Choroid plexus epithelial cell (primary cell): ENCODE measurements around the gene ALDH16A1.

ENCODE experiments used
- DNase-seq: peaks from one replicate; pipeline ENCODE4 v3.0.0-alpha.2; 2010; ENCODE audit warnings: low read depth
- H3K4me3 ChIP-seq: 2 replicates; pipeline ENCODE4 v1.5.1; 2011; ENCODE audit warnings: low read depth, mild to moderate bottlenecking, control low read depth, low read length, moderate library complexity
- TF ChIP-seq, protein P1 (sequence below): conservative IDR thresholded peaks from 2 replicates; pipeline ENCODE4 v1.5.1; 2011; ENCODE audit warnings: low read depth, mild to moderate bottlenecking, control low read depth, inconsistent platforms, low read length, moderate library complexity

The ALDH16A1 gene

DNA sequence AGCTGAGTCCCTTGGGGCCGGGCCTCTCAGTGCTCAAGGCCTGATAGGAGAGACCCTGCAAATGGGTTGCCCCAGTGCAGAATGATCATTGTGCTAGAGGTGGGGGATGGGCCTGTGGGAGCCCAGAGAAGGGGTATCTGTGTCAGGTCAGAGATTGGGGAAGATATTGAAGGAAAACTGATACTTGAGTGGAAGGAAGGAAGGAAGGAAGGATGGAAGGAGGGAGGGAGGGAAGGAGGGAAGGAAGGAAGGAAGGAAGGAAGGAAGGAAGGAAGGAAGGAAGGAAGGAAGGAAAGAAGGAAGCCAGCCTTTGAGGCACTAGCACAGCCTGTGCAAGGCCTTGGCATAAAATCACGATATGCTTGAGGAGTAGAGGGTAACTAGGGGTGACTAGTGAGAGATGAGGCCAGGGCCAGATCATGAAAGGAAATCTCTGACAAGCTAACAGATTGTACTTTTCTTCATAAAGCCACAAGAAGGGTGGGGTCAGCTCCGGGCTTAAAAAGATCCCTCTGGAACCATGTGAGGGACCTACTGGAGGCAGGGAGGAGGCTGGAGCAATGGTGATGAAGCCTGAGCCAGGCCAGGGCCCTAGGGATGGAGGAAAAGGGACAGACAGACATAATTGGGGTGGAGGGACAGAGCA is 41.2 kb upstream of the ALDH16A1 start:
- no peak for DNase-seq
- no peak overlapping the region for H3K4me3 ChIP-seq
- TF ChIP-seq, protein P1, sequence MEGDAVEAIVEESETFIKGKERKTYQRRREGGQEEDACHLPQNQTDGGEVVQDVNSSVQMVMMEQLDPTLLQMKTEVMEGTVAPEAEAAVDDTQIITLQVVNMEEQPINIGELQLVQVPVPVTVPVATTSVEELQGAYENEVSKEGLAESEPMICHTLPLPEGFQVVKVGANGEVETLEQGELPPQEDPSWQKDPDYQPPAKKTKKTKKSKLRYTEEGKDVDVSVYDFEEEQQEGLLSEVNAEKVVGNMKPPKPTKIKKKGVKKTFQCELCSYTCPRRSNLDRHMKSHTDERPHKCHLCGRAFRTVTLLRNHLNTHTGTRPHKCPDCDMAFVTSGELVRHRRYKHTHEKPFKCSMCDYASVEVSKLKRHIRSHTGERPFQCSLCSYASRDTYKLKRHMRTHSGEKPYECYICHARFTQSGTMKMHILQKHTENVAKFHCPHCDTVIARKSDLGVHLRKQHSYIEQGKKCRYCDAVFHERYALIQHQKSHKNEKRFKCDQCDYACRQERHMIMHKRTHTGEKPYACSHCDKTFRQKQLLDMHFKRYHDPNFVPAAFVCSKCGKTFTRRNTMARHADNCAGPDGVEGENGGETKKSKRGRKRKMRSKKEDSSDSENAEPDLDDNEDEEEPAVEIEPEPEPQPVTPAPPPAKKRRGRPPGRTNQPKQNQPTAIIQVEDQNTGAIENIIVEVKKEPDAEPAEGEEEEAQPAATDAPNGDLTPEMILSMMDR = no peak

GRCh38 chr19:49413348-49413747 is 39.7 kb upstream of the ALDH16A1 start:
- H3K4me3 ChIP-seq = no peak overlapping the region
- DNase-seq = no peak
- TF ChIP-seq, protein P1 = no peak

GRCh38 chr19:49414256-49414655 is 38.8 kb upstream of the ALDH16A1 start:
- no peak overlapping the region for H3K4me3 ChIP-seq
- DNase-seq = no peak
- TF ChIP-seq, protein P1 = no peak

DNA sequence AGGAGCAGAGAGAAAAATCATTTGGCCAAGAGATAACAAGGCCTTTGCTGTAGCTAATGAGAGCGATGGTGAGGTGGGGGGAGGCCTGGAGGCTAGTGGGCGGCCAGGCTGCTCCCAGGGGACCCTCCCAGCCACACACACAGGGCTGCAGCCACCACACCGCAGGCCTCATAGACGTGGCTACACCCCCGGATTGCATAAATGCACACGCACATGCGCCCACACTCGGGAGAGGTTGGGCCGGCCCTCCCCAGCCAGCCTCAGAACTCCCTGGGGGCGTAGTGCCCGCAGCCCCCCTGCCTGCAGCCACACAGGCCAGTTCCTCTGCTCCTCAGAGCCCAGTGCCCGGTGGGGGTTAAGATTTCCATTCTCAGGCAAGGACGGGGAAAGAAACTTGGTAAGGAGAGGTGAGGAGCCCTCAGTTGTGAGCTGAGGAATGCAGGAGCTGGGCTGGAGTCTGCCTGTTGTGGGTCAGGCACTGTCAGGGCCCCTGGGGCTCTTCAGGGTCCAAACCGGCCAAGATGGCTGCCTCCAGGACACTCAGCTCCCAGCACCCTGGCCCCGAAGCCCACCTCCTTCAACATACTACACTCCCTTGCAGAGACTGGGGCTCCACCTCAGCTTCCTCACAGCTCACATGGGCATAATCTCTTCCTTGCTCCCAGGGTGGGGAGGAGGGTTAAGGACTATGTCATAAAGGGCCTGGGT is 37.8 kb upstream of the ALDH16A1 start:
- TF ChIP-seq, protein P1 = no peak
- peak; percentile 9 for DNase-seq

DNA sequence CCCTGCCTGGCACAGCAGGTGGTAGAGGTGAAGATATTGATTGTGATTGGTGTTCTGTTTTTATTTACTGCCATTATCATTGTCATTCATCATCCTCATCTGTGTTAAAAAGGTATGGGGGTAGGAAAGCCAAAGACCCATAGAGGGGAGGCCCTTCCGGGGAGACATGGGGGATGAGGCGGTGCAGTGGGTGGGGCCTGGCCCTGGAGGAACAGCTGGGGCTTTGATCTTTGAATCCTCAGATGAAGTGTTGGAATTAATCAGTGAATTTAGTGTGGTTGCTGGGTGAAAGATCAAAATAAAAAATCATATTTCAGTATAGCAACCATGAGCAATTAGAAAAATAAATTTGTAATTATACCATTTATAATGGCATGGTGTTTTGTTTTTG is 37.2 kb upstream of the ALDH16A1 start:
- DNase-seq = no peak
- no peak overlapping the region for H3K4me3 ChIP-seq
- TF ChIP-seq, protein P1 = no peak

More for the DNA sequence above, 37.8 kb upstream of the ALDH16A1 start:
- H3K4me3 ChIP-seq = no peak overlapping the region

- H3K4me3 ChIP-seq = no peak overlapping the region
- no peak for DNase-seq
- TF ChIP-seq, protein P1 = no peak
These were observed 35.9 kb upstream of the ALDH16A1 start for GRCh38 chr19:49417088-49417487.

- TF ChIP-seq, protein P1 = no peak
- DNase-seq = no peak
- H3K4me3 ChIP-seq = no peak overlapping the region
These were observed 34.5 kb upstream of the ALDH16A1 start for GRCh38 chr19:49418511-49418910.
